NCI-H2081 treated with DMSO at 0.1 percent for 48 hours (cell line): Measurements from ENCODE around the gene LUZP1.

Experiments used
- DNase-seq: peaks from one replicate; lab custom pipeline; 2025; lab: John Stamatoyannopoulos, UW

The LUZP1 gene

GRCh38 chr1:23188434-23188884, 19.8 kb upstream of the LUZP1 start:
- no peak for DNase-seq

DNA sequence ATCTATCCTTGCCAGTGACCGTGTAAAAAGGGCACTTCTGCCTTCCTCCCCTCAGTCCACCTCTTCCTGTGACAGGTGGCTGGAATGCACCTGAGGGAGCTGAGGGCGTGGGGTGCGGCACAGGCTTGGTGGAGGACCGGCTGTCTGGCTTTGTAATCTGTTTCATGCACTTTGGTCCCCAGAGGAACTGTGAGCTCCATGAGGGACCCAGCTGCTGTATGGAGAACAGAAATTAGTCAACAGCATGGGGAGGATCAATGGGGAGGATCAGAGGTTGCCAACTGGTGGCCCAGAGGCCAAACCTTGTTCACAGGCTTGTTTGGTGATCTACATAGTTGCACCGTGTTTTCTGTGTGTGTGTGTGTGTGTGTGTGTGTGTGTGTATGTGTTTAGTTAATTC, 19.0 kb upstream of the LUZP1 start:
- no peak for DNase-seq

GRCh38 chr1:23185381-23185780, 16.7 kb upstream of the LUZP1 start:
- DNase-seq, result no peak

DNA sequence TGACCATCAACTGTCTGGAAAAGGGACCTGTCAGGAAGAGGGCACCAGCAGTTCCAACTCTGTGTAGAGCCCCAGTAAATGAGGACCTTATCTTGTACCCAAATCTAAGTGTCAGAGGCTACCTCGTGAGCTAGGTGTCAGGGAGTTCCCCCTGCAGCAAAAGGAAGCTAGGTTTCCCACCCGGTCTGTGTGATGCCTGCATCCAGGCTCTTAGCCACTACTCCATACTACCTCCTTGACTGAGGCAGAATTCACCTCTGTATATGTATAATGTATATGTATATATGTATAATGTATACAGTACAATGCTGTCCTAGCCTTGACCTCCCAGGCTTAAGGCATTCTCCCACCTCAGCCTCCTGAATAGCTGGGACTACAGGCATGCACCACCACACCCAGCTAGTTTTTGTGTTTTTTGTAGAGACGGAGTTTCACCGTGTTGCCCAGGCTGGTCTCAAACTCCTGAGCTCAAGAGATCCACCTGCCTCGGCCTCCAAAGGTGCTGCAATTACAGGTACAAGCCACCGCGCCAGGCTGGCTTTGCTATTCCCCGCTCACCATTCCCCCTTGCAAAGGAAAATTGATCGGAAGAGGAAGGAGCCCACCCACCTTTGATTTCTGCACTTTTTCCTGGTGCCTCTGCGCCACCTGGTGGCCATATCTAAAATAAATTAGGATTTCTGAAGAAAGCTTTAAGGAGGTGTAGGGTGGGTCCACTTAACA, 15.7 kb upstream of the LUZP1 start:
- no peak for DNase-seq

DNA sequence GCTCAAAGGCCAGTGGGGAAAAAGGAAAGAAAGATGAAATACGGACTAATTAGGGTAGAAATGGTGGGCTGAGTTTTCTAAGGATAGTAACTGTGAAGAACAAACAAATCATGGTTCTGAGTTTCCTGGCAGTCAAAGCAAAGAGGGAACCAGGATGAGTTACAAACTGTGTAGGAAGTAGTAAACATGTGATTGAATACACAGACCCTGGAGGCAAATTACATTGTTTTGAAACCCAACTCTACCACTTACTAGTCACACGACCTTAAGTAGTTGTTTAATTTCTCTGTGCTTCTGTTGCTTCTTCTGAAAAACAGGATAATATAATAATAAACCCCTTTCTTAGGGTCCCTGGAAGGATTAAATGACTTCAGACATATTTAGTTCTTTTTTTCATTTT, 11.2 kb upstream of the LUZP1 start:
- no peak for DNase-seq

DNA sequence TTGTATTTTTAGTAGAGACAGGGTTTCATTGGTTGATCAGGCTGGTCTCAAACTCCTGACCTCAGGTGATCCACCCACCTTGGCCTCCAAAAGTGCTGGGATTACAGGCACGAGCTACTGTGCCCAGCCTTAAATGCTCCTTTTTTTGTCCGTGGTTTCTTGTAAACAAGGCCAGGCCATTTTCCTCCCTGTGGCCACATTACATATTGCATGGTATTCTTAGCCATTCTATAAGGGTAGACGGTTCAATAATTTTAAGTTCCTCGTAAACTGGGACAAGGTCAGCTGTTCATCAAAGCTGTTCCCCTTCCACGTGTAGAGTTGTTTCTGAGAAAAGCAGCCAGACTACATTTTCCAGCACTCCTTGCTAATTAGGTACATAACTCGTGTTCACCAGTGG, 10.3 kb upstream of the LUZP1 start:
- DNase-seq, result no peak

DNA sequence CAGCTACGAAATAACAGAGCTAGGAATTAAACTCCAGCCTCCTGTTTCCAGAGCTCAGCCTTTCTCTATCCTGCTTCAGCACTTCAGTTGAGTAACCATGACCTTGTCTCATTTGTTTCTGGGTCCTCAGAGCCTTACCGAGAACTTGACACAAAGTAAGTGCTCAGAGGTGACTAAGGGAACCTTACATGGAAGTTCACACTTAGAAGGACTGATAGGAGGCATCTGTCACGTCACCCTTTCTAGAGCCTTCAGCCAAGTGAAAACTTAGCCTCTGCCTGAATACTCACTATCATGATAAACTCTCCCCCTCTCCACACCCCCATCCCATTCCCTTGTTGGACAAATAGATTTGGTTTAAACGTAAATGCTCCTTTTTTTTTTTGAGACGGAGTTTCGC, 9.8 kb upstream of the LUZP1 start:
- no peak for DNase-seq

DNA sequence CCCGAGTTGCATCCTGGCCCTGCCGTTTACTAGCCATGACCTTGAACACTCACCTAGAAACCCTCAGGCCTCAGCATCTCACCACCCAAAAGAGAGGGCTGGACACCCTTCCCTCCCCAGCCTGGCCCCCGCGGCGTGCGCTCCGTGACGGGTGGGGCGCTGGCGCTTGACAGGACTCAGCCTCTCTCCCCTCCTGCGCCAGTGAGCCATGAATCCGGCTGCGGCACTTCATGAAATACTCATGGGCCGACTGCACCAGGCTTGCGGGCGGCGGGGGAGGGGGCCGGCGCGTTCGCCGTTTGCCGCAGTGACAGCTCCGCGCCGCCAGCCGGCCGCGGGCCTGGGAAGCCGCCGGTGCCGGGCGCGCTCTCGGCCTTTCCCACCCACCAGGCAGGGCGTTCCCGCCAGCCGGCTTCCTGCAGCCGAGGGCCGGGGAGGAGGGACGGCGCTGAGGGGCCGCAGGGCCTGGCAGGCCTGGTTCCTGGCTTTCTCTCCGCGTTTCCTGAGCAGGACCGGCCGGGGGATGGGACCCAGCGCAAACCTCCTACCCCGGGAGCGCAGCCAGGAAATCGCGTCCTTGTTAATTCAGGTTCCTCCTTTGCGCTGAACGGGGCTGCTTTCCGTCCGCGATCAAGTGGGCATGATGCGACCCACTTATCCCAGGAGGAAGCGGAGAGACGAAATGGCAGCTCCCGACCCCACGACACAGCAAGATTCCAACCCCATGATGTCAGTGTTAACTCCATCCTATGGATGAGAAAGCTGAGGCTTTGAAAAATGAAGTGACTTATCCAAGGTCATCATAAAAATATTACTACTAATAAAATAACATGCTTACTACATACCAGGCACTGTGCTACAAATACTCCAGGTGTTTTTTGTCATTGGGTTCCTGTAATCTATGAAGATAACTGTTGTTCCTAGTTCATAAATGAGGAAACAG, 9.1 kb upstream of the LUZP1 start:
- DNase-seq, result no peak

- no peak for DNase-seq
Measured at GRCh38 chr1:23177031-23177430, 8.4 kb upstream of the LUZP1 start.

- DNase-seq, result no peak
Measured at GRCh38 chr1:23174426-23175110, 5.9 kb upstream of the LUZP1 start.

- no peak for DNase-seq
Measured at GRCh38 chr1:23171181-23171755, 2.6 kb upstream of the LUZP1 start.

DNA sequence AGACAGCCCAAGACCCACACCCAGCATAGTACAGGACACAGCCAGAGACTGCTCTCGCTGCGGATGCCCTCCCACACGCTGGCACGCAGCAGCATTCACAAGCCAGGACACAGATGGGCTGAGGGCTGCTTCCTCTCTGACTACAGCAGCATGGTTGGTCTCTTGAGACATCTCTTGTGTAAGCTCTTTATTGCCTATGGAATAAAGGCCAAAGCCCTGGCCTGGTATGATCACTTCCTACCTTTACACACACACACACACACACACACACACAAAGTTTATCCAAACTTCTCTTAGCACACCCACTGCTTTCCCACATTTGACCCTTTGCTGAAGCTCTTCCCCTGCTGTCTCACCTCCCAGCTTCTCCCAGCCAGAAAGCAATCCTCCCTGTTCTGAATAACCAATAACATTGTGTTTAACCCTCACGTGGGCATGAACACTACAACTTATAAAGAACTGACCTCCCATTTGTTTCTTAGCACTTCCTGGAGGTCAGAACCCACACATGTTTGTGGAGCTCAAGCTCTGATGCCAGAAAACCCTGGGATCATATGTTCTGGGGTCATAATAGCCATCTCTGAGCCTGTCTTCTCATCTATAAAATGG, 1.2 kb upstream of the LUZP1 start:
- no peak for DNase-seq

DNA sequence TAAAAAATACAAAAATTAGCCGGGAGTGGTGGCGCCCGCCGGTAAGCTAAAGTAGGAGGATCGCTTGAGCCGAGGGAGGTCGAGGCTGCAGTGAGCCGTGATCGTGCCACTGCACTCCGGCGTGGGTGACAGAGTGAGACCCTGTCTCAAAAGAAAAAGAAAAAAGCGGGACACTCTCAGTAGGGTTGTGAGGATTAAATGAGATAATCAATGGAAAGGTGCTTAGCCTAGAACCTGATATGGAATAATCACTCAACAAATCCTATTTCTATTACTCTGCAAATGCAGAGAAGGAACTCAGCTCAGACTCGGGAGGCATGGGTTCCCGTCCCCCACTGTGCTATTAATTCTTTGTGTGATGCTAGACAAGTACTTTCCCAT, 529 bp upstream of the LUZP1 start:
- DNase-seq, result no peak

DNA sequence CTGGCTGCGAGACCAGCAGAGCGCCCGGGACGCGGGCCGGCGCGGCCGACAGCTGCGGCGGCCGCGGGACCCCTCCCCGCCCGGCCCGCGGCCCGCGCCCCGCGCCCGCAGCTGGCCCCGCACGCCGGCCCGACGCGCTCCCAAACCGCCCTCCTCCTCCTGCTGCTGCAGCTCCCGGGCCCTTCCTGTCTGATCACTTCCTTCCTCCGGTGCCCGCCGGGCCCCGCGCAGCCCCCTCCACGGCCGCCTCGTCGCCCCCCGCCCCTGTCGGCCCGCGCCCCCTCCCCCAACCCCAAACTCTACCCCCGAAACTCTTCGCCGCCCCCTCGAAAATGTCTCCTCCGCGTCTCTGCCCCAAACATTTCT, 594 bp downstream of the LUZP1 start:
- no peak for DNase-seq

DNA sequence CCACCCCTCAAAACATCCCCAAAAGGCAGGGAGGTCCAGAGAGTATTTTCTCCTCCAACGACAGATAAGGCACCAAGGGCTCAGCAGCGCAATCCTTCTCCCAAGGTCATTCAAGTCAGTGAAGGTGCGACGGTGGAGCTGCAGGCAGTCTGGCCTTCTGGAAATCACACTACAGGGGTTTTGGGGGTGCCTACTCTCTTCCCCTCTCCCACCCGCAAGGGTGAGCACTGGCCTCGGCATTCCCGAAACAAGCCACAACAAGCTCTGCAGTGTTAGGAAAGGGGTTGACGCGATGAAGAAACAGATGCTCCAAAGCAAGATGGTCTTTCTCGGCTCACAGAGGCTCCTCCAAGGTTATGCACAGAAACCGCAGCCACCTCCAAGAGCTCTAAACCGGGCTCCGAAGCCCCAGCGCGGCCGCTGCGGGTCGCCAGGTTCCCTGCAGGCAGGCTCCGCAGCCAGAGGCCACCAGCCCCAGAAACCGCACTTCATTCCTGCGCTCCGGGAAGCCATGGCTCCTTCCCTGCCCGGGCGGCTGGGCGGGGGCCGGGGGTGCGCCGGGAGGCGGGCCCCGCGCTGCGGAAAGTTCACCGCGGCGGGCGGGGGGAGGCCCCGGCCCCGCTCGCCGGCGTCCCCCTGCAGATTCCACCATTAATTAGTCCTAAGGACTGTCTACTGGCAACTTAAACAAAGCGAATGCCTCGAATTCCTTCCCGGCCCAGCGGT, 1.1 kb downstream of the LUZP1 start:
- DNase-seq, result no peak

- DNase-seq, result no peak
Measured at GRCh38 chr1:23166854-23167253, 1.8 kb downstream of the LUZP1 start.

GRCh38 chr1:23163395-23163794, 5.3 kb downstream of the LUZP1 start:
- no peak for DNase-seq

GRCh38 chr1:23159963-23160877, 8.4 kb downstream of the LUZP1 start:
- no peak for DNase-seq

DNA sequence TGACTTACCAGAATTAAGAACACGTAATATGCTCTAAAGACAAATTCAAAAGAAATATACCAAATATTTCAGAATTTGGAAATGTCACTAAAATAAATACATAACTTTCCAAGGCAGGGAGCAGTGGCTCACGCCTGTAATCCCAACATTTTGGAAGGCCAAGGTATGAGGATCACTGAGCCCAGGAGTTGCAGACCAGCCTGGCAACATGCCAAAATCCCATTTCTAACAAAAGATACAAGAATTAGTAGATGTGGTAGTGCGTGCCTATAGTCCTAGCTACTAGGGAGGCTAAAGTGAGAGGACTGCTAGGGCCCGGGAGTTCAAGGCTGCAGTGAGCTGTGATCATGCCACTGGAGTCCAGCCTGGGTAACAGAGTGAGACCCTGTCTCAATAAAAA, 11.7 kb downstream of the LUZP1 start:
- no peak for DNase-seq

GRCh38 chr1:23152966-23153684, 15.5 kb downstream of the LUZP1 start:
- no peak for DNase-seq
